Heart left ventricle (tissue), 16 donors: ENCODE measurements around the gene MYL3. TPM values are rescaled to one million over a fixed set of nuclear protein-coding genes. Genes with fewer than 3 reads are reported as not detected.
A peak's percentile ranks its signal among the peaks of the same experiment; 100 is the strongest.

Experiments
- ATAC-seq, 4 donors: fragments of 200-7000 bp; cut with Tn5 transposase; one replicate each; pipeline ENCODE4 v1.9.1; 2020 to 2022; ENCODE audit warnings: moderate library complexity in 4 of 4, mild to moderate bottlenecking in 3 of 4, moderate number of reproducible peaks in 1 of 4
- DNase-seq, 5 donors: peaks; one replicate each; pipeline ENCODE4 v3.0.0-alpha.2; 2020
- H3K27ac ChIP-seq, 12 donors: fragments of 200-600 bp; sonication (generic) in 4 of 12; one replicate each; pipeline versions ENCODE4 v1.5.0 to v1.8.0; 2016 to 2022; ENCODE audit warnings: mild to moderate bottlenecking in 2 of 12
- H3K27me3 ChIP-seq, 9 donors: fragments of 200-600 bp; sonication (generic) in 2 of 9; one replicate each; pipeline versions ENCODE4 v1.5.1 to v1.8.0; 2016 to 2022; ENCODE audit warnings: mild to moderate bottlenecking in 3 of 9
- H3K36me3 ChIP-seq, 9 donors: fragments of 200-600 bp; sonication (generic) in 2 of 9; one replicate each; pipeline versions ENCODE4 v1.5.0 to v1.8.0; 2018 to 2022; ENCODE audit warnings: mild to moderate bottlenecking in 2 of 9
- H3K4me1 ChIP-seq, 12 donors: fragments of 200-600 bp; sonication (generic) in 4 of 12; one replicate each; pipeline versions ENCODE4 v1.5.0 to v1.8.0; 2016 to 2022; ENCODE audit warnings: mild to moderate bottlenecking in 3 of 12
- H3K4me3 ChIP-seq, 12 donors: fragments of 200-600 bp; sonication (generic) in 4 of 12; one replicate each; pipeline versions ENCODE4 v1.5.0 to v1.8.0; 2017 to 2022; ENCODE audit warnings: mild to moderate bottlenecking in 9 of 12, moderate library complexity in 4 of 12
- H3K9me3 ChIP-seq, 12 donors: fragments of 200-600 bp; sonication (generic) in 4 of 12; one replicate each; pipeline versions ENCODE4 v1.5.0 to v1.8.0; 2016 to 2022; ENCODE audit warnings: mild to moderate bottlenecking in 1 of 12
- POLR2A ChIP-seq, 2 donors: fragments of 450-650 bp; IDR thresholded peaks; one replicate each; pipeline ENCODE4 v1.6.1; 2017; ENCODE audit warnings: antibody characterized with exemption in 2 of 2, mild to moderate bottlenecking in 2 of 2, moderate library complexity in 2 of 2
- WGBS, 4 donors: extraction: QIAGEN DNeasy Blood & Tissue Kit in 2 of 4; methylation state at CpG; one replicate each; pipeline versions ENCODE4 v1.1.5 to v1.1.7; 2013 to 2018; 5-methylcytosine and 5-hydroxymethylcytosine counted together
- intact Hi-C, 10 donors: fragments of 100-400 bp; cut with DNase I; formaldehyde crosslinking; loops; one replicate each; pipeline versions ENCODE4 v1.11.1 to v1.14.2; 2022
- polyA plus RNA-seq, 2 donors: library from polyadenylated mRNA; stranded (reverse); fragments of 200-250 nt; gene quantifications; one replicate each; pipeline ENCODE4 v1.2.3, GENCODE V29; 2013
- total RNA-seq, 9 donors: library from RNA; depleted of rRNA in 2 of 9; stranded (reverse); fragments of >200 nt in 2 of 9; fragmentation: NEBNext Ultra II Directional in 3 of 9; extraction: Animal tissue kit (Norgen Biotek cat#: 25700) in 3 of 9; gene quantifications; one replicate each; pipeline versions ENCODE4 v1.1.0 to v1.2.4, GENCODE V29; 2016 to 2023
- TF ChIP-seq, protein P1 (sequence below), 12 donors: fragments of 200-600 bp; sonication (generic) in 4 of 12; IDR thresholded peaks; one replicate each; pipeline versions ENCODE4 v1.5.0 to v1.8.0; 2018 to 2022; ENCODE audit warnings: antibody characterized with exemption in 12 of 12, mild to moderate bottlenecking in 5 of 12
- donor health status: ischemic (EF 13 %, LVEDD 7.1; RV severe dilation, severe dysfunction).
- donor health status: healthy with polysubstance abuse.
- donor health status: DM: no; HTN: yes; CAD: no.
- donor health status: DM: no; HTN: no; CAD: no.
- donor health status: ischemic (EF 25% LVEDD 6.9; RV normal size, moderate dysfunction).
- donor health status: ischemic (EF 25% LVEDD 5.7; RV mildly dilated, moderate dysfunction).
- donor health status: healthy.
- donor health status: DM: yes; HTN: yes; CAD: no.
- donor health status: ischemic (EF 35%, LVEDD 5.7; RV mildly dilated, moderate dysfunction).
- donor health status: nonischemic (EF 11% LVEDD 7.7; RV severe dilation, severe dysfunction).
- donor health status: DM: yes; HTN: yes; CAD: no.
- donor health status: PGD.
- donor health status: ischemic (EF 29% LVEDD 5.4; RV normal size, mild dysfunction).
- donor health status: nonischemic (EF 23%, LVEDD 6.1; RV moderate dilation, normal function).

The MYL3 gene
- total and polyA plus RNA-seq, 11 donors = 4,961 to 12,544 (median 6,839) TPM

DNA sequence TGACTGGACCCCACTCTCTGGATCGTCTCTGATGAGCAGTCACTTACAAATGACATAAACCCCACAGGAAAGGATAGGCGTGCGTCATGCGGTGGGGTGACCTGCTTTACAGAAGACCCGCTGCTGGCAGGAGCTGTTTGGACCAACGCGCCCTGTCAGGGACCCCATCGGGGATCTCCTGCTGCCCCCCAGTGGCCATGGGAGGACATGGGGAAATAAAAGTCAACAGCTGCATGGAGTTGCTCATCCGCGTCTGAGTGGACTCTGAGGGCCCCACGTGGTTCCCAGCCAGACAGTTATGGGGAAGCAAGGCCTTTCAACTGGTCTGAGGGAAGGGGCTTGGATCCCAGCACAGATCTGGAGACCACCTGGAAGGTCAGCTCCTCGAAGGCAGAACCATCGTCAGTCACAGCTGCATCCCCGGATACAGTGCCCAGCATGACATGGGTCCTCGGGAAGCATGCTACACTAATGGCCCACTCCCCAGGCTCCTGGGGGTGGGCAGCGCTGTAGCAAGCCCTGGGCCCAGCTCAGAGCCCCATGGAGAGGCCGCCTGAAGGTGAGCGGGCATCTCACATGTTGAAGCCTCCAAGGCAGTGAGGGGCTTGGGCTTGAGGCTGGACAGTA is 46.4 kb upstream of the MYL3 start:
- Histone ChIP-seq H3K27ac (no peak overlapping the region), H3K4me3 (no peak overlapping the region), H3K9me3 (no peaks in the 10 kb centered on the region), H3K27me3 (no peaks in the 10 kb centered on the region), H3K4me1 (peaks cover 0 to 33% (median 24%) of the 10 kb centered on the region in 12 donors), H3K36me3 (no peaks in the 10 kb centered on the region)
- intact Hi-C loops = loop anchor here (1.0 to 10.0 kb wide), 6 partner anchors 42 to 435 kb away; no protein-coding TSS in a partner anchor
- TF ChIP-seq POLR2A (IDR thresholded peaks at IDR 0.05) = no peak
- TF ChIP-seq, protein P1, sequence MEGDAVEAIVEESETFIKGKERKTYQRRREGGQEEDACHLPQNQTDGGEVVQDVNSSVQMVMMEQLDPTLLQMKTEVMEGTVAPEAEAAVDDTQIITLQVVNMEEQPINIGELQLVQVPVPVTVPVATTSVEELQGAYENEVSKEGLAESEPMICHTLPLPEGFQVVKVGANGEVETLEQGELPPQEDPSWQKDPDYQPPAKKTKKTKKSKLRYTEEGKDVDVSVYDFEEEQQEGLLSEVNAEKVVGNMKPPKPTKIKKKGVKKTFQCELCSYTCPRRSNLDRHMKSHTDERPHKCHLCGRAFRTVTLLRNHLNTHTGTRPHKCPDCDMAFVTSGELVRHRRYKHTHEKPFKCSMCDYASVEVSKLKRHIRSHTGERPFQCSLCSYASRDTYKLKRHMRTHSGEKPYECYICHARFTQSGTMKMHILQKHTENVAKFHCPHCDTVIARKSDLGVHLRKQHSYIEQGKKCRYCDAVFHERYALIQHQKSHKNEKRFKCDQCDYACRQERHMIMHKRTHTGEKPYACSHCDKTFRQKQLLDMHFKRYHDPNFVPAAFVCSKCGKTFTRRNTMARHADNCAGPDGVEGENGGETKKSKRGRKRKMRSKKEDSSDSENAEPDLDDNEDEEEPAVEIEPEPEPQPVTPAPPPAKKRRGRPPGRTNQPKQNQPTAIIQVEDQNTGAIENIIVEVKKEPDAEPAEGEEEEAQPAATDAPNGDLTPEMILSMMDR (IDR thresholded peaks at IDR 0.05) = peak; percentile 73 to 93 (median 88)
- DNase-seq = peak; percentile 82 to 91 (median 88)
- peak; percentile 68 to 88 (median 82) for ATAC-seq
- 5 to 23% (median 19%) methylated on average over 7 to 18 of the region's 18 CpGs for WGBS, 4 donors

DNA sequence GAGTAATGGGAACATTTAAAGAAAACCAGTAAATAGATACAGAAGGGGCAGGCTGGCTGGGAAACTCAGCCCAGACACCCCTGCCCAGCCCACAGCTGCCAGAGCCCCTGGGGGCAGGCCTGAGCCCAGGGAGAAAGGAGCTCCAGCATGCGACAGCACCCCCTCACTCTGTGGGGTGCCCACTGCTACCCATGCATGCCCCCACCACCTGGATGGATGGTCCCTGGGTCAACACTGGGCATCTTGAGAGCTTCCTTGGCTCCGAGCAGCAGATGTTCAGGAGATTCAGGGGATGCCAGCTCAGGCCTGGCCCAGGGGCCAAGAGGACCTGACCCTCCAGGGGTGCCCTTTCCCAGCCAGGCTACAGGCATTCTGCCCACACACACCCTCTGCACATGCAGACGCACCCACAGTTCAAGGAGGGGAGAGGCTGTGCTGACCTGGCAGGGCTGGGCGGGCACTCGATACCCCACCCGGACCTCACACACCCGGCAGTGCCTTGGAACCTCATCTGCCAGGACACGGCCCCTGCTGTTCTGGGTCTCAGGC is 45.8 kb upstream of the MYL3 start:
- Histone ChIP-seq H3K4me1 (peaks cover 0 to 33% (median 22%) of the 10 kb centered on the region in 12 donors), H3K27me3 (no peaks in the 10 kb centered on the region), H3K36me3 (no peaks in the 10 kb centered on the region), H3K9me3 (no peaks in the 10 kb centered on the region), H3K27ac (no peak overlapping the region), H3K4me3 (no peak overlapping the region)
- intact Hi-C loops = loop anchor here in 9 of 10 donors (1.0 to 5.0 kb wide), 5 partner anchors 42 to 204 kb away; no protein-coding TSS in a partner anchor
- TF ChIP-seq POLR2A (IDR thresholded peaks at IDR 0.05) = no peak
- TF ChIP-seq, protein P1 (IDR thresholded peaks at IDR 0.05) = no peak
- DNase-seq (no peak), ATAC-seq (peak in 3 of 4 donors; percentile 3 to 17 (median 16))
- 45 to 70% (median 55%) methylated on average over 7 to 8 of the region's 8 CpGs for WGBS, 4 donors

DNA sequence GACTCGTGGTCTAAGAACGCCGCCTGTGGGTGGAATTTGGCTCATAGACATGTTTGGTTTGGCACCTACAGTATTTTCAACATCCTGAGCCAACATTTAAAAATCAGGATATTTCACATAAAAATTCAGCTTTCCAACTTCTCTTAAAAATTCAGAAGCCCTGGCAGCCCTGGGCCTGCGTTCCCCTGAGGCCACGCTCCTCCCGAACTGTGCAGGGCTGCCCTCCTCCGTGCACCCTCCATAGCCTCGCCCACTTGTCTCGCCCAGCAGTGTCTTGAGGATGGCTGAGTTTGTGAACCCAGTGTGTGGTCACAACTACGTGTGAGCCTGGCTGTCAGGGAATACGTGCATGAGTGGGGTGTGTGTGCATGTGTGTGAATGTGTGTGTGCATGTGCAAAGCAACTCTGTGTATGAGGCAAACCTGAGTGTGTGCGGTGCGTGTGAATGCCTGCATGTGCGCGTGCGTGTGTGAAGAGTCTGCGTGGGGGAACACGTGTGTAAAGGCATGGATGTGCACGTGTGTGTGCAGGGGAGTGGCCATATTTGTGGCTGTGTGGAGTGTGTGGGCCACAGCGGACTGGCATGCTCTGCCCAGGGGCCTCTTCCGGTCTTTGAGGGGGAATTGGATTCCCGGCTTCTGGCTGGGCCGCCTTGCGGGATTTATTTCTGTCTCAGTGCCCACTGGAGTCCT is 45.2 kb upstream of the MYL3 start:
- peak in 3 of 4 donors; percentile 17 to 26 (median 21) for ATAC-seq
- no peak overlapping the region for H3K4me3 ChIP-seq

More for the DNA sequence above, 45.2 kb upstream of the MYL3 start:
- no peaks in the 10 kb centered on the region for H3K36me3 ChIP-seq
- H3K9me3 ChIP-seq = no peaks in the 10 kb centered on the region
- WGBS, 4 donors = 61 to 69% (median 65%) methylated on average over 24 of the region's 24 CpGs
- H3K27ac ChIP-seq = no peak overlapping the region
- intact Hi-C loops = loop anchor here in 8 of 10 donors (2.0 to 5.0 kb wide), 3 partner anchors 41 to 201 kb away; no protein-coding TSS in a partner anchor
- H3K4me1 ChIP-seq = peaks cover 0 to 26% (median 19%) of the 10 kb centered on the region in 12 donors
- no peaks in the 10 kb centered on the region for H3K27me3 ChIP-seq
- DNase-seq = peak in 2 of 5 donors; percentile 38 to 58
- no peak for TF ChIP-seq POLR2A (IDR thresholded peaks at IDR 0.05)
- TF ChIP-seq, protein P1 (IDR thresholded peaks at IDR 0.05) = peak in 7 of 12 donors; percentile 10 to 45 (median 32)
